ENCODE measurements around the gene TAF5L. TPM values are rescaled to one million over a fixed set of nuclear protein-coding genes. Genes with fewer than 3 reads are reported as not detected.

The TAF5L gene
- total and polyA plus RNA-seq, 8 donors, result 0.29 to 33.8 (median 8.8) TPM

DNA sequence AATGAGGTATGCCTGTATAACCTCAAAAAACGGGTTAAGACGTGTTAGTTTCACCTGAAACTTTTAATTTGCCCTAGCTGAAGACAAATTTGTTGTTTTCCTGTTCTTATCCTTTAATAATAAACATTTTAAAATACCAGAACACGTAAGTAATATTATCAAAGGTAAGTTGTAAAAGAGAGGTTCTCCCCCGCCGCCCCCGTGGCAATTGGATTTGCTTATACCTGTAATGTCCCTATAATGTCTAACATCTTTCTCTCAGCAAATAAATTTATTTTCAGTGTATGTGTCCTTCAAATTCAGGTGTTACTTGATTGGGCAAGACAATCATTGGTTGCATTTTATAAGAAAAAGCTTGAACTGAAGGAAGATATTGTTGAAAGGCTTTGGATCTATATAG is 6.0 kb upstream of the TAF5L start:
- Histone ChIP-seq H3K9me3 (no peaks in the 10 kb centered on the region), H3K4me1 (peaks cover 3 to 8% (median 7%) of the 10 kb centered on the region in 4 donors), H3K36me3 (peaks cover 24 to 53% (median 35%) of the 10 kb centered on the region in 4 donors), H3K27me3 (no peaks in the 10 kb centered on the region), H3K27ac (no peak overlapping the region), H3K4me3 (no peak overlapping the region)
- intact Hi-C loops (cut with DNase I; ENCODE audit: low total_unique reads), result no loop called here
- TF ChIP-seq POLR2A (IDR thresholded peaks at IDR 0.05) (no peak), EP300 (IDR thresholded peaks at IDR 0.05) (no peak), POLR2AphosphoS5 (IDR thresholded peaks at IDR 0.05) (no peak)
- TF ChIP-seq, protein P1, sequence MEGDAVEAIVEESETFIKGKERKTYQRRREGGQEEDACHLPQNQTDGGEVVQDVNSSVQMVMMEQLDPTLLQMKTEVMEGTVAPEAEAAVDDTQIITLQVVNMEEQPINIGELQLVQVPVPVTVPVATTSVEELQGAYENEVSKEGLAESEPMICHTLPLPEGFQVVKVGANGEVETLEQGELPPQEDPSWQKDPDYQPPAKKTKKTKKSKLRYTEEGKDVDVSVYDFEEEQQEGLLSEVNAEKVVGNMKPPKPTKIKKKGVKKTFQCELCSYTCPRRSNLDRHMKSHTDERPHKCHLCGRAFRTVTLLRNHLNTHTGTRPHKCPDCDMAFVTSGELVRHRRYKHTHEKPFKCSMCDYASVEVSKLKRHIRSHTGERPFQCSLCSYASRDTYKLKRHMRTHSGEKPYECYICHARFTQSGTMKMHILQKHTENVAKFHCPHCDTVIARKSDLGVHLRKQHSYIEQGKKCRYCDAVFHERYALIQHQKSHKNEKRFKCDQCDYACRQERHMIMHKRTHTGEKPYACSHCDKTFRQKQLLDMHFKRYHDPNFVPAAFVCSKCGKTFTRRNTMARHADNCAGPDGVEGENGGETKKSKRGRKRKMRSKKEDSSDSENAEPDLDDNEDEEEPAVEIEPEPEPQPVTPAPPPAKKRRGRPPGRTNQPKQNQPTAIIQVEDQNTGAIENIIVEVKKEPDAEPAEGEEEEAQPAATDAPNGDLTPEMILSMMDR (IDR thresholded peaks at IDR 0.05), result no peak
- WGBS, 5 donors, result 94 to 96% (median 95%) methylated on average over 6 of the region's 6 CpGs
- no peak for DNase-seq

DNA sequence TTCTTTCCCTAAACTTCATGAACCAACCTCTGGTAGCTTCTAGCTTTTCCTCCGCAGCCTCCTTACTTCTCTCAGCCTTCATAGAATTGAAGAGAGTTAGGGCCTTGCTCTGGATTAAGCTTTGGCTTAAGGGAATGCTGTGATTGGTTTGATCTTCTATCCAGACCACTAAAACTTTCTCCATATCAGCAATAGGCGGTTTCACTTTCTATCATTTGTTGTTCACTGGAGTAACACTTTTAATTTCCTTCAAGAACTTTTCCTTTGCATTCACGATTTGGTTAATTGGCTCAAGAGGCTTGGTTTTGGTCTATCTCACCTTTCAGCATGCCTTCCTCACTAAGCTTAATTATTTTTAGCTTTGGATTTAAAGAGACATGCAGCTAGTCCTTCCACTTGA is 5.2 kb upstream of the TAF5L start:
- TF ChIP-seq, protein P1 (IDR thresholded peaks at IDR 0.05), result no peak
- no peak for TF ChIP-seq EP300 (IDR thresholded peaks at IDR 0.05)
- TF ChIP-seq POLR2AphosphoS5 (IDR thresholded peaks at IDR 0.05), result no peak
- TF ChIP-seq POLR2A (IDR thresholded peaks at IDR 0.05), result no peak
- intact Hi-C loops (cut with DNase I; ENCODE audit: low total_unique reads), result no loop called here
- Histone ChIP-seq H3K4me3 (no peak overlapping the region), H3K36me3 (peaks cover 15 to 45% (median 27%) of the 10 kb centered on the region in 4 donors), H3K27me3 (no peaks in the 10 kb centered on the region), H3K9me3 (no peaks in the 10 kb centered on the region), H3K27ac (no peak overlapping the region), H3K4me1 (peaks cover 6 to 15% (median 14%) of the 10 kb centered on the region in 4 donors)
- no peak for DNase-seq
- 65 to 80% (median 70%) methylated on average over 3 of the region's 3 CpGs for WGBS, 5 donors

DNA sequence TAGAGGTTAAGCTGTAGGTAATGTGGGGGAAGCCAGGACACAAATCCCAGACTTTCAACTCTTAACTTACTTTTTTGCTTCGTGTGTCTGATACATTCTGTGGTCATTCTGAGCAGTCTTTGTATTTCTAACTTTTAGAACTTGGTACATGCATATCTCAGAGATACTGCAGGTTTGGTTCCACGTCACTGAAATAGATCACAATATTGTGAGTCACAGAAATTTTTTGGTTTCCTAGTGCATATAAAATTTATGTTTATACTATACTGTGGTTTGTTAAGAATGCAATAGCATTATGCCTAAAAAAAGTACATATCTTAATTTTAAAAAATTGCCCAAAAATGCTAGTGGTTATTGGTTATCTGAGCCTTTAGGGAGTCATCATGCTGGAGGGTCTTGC is 3.3 kb upstream of the TAF5L start:
- 74 to 89% (median 86%) methylated on average over 2 of the region's 2 CpGs for WGBS, 5 donors
- no peak for TF ChIP-seq POLR2A (IDR thresholded peaks at IDR 0.05)
- no peak for TF ChIP-seq EP300 (IDR thresholded peaks at IDR 0.05)
- no peak for TF ChIP-seq POLR2AphosphoS5 (IDR thresholded peaks at IDR 0.05)
- TF ChIP-seq, protein P1 (IDR thresholded peaks at IDR 0.05), result no peak
- Histone ChIP-seq H3K9me3 (no peaks in the 10 kb centered on the region), H3K27ac (no peak overlapping the region), H3K4me3 (no peak overlapping the region), H3K27me3 (no peaks in the 10 kb centered on the region), H3K36me3 (peaks cover 0 to 26% (median 8%) of the 10 kb centered on the region in 4 donors), H3K4me1 (peaks cover 12 to 26% (median 24%) of the 10 kb centered on the region in 4 donors)
- intact Hi-C loops (cut with DNase I; ENCODE audit: low total_unique reads), result loop anchor here (5.0 kb wide), 1 partner anchor 67 kb away; no protein-coding TSS in a partner anchor
- DNase-seq, result no peak

DNA sequence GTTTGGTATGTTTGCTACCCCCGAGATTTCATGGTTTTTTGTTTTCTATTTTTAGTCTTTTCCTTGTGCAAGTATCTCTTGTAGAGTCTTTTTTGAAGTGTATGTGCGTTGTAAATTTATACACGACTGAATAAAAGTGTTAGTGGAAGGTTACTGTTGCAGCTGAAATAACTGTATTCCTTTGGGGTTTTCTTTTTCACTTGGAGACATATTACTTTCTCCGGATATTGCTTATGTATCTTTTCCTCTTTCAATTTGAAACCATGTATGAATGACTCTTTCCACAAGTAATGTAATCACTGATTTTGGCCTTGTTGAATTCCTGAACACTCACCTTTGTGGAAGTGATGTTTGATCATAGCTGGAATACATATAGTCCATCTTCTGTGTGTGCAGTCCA is 1.1 kb upstream of the TAF5L start:
- H3K36me3 ChIP-seq, result peaks cover 0 to 11% (median 2%) of the 10 kb centered on the region in 4 donors
- 2 to 6% (median 3%) methylated on average over 4 of the region's 4 CpGs for WGBS, 5 donors
- H3K4me3 ChIP-seq, result peak overlapping the region; percentile 93 to 99 (median 96)
- H3K9me3 ChIP-seq, result no peaks in the 10 kb centered on the region
- H3K4me1 ChIP-seq, result peaks cover 31 to 49% (median 39%) of the 10 kb centered on the region in 4 donors
- H3K27me3 ChIP-seq, result no peaks in the 10 kb centered on the region
- intact Hi-C loops (cut with DNase I; ENCODE audit: low total_unique reads), result loop anchor here (5.0 kb wide), 1 partner anchor 65 kb away; no protein-coding TSS in a partner anchor
- TF ChIP-seq POLR2A (IDR thresholded peaks at IDR 0.05) (no peak), POLR2AphosphoS5 (IDR thresholded peaks at IDR 0.05) (no peak), EP300 (IDR thresholded peaks at IDR 0.05) (no peak)
- TF ChIP-seq, protein P1 (IDR thresholded peaks at IDR 0.05), result no peak
- H3K27ac ChIP-seq, result peak overlapping the region in 2 of 5 donors; percentile 88 to 96
- no peak for DNase-seq
